Activated T-cell treated with anti-CD3 and anti-CD28 coated beads for 48 hours (primary cell): ENCODE data around the gene RNF186.
"Not testable (repeated sequence)": the region's sequence is repeated elsewhere in the genome, so short reads cannot be mapped to it uniquely, and the experiment has no call there.

Experiments
- DNase-seq: peaks from one replicate; pipeline ENCODE4 v3.0.0-alpha.2; 2020; ENCODE audit warnings: low read depth

Gene RNF186

GRCh38 chr1:19793360-19794046 lies 21.6 kb downstream of the RNF186 start:
- no peak for DNase-seq

GRCh38 chr1:19792237-19793002 lies 22.7 kb downstream of the RNF186 start:
- no peak for DNase-seq

GRCh38 chr1:19790061-19790975 lies 24.8 kb downstream of the RNF186 start:
- DNase-seq: not testable (repeated sequence)

- DNase-seq: no peak
Measured at GRCh38 chr1:19786988-19787423, 28.1 kb downstream of the RNF186 start.

- no peak for DNase-seq
Measured at GRCh38 chr1:19785660-19786059, 29.4 kb downstream of the RNF186 start.

- no peak for DNase-seq
Measured at GRCh38 chr1:19780267-19780877, 34.7 kb downstream of the RNF186 start.

- no peak for DNase-seq
Measured at GRCh38 chr1:19776933-19777332, 38.1 kb downstream of the RNF186 start.

GRCh38 chr1:19776287-19776686 lies 38.8 kb downstream of the RNF186 start:
- no peak for DNase-seq

GRCh38 chr1:19775831-19776230 lies 39.3 kb downstream of the RNF186 start:
- DNase-seq: no peak

GRCh38 chr1:19775317-19775716 lies 39.8 kb downstream of the RNF186 start:
- no peak for DNase-seq

- no peak for DNase-seq
Measured at GRCh38 chr1:19774180-19774785, 40.8 kb downstream of the RNF186 start.

GRCh38 chr1:19773485-19773884 lies 41.6 kb downstream of the RNF186 start:
- no peak for DNase-seq

GRCh38 chr1:19772053-19772452 lies 43.0 kb downstream of the RNF186 start:
- DNase-seq: no peak

GRCh38 chr1:19771350-19771749 lies 43.7 kb downstream of the RNF186 start:
- no peak for DNase-seq

GRCh38 chr1:19770436-19771190 lies 44.5 kb downstream of the RNF186 start:
- DNase-seq: no peak

- no peak for DNase-seq
Measured at GRCh38 chr1:19769211-19769932, 45.7 kb downstream of the RNF186 start.

- DNase-seq: no peak
Measured at GRCh38 chr1:19768353-19769210, 46.5 kb downstream of the RNF186 start.

- peak; percentile 29 for DNase-seq
Measured at GRCh38 chr1:19765623-19766022, 49.5 kb downstream of the RNF186 start.

- no peak for DNase-seq
Measured at GRCh38 chr1:19764848-19765247, 50.2 kb downstream of the RNF186 start.
